Gastrocnemius medialis (tissue), 4 donors: Measurements from ENCODE around the gene RPL22L1.
"Not testable (repeated sequence)": the region's sequence is repeated elsewhere in the genome, so short reads cannot be mapped to it uniquely, and the experiment has no call there.

Source experiments
- CTCF ChIP-seq, 5 experiments: fragments of 450-650 bp in 3 of 5; fragments of 200-600 bp in 2 of 5; sonication (generic) in 2 of 5; IDR thresholded peaks in 4 of 5; conservative IDR thresholded peaks in 1 of 5; 1 replicate in 4 of 5; 2 replicates in 1 of 5; pipeline ENCODE4 v1.5.1; 2016 to 2019; ENCODE audit warnings: antibody characterized with exemption in 5 of 5, mild to moderate bottlenecking in 3 of 5, moderate library complexity in 3 of 5
- POLR2A ChIP-seq, 2 donors: fragments of 450-650 bp; IDR thresholded peaks; one replicate each; pipeline ENCODE4 v1.6.1; 2017; ENCODE audit warnings: antibody characterized with exemption in 2 of 2, mild to moderate bottlenecking in 2 of 2, moderate library complexity in 2 of 2

DNA sequence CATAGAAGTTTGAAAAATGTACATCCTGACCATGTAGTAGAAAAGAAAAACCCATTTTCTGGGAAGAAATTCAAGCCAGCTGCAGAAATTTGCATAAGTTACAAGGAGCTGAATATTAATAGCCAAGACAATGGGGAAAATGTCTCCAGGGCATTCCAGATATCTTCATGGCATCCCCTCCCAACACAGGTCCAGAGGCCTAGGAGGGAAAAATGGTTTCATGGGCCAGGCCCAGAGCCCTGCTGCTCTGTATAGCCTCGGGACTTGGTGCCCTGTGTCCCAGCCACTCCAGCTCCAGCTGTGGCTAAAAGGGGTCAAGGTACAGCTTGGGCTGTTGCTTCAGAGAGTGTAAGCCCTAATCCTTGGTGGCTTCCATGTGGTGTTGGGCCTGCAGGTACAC lies 27.2 kb upstream of the RPL22L1 start:
- TF ChIP-seq CTCF (IDR thresholded peaks at IDR 0.05 in 4 of 5, conservative IDR thresholded peaks at IDR 0.05 in 1 of 5); POLR2A (IDR thresholded peaks at IDR 0.05): not testable (repeated sequence)
